ENCODE measurements around the gene ZCCHC3. TPM values are rescaled to one million over a fixed set of nuclear protein-coding genes. Genes with fewer than 3 reads are reported as not detected.
"Not testable (repeated sequence)": the region's sequence is repeated elsewhere in the genome, so short reads cannot be mapped to it uniquely, and the experiment has no call there.

Gene ZCCHC3
- total RNA-seq, 2 experiments from 2014 or later = 19.3 to 19.5 TPM

DNA sequence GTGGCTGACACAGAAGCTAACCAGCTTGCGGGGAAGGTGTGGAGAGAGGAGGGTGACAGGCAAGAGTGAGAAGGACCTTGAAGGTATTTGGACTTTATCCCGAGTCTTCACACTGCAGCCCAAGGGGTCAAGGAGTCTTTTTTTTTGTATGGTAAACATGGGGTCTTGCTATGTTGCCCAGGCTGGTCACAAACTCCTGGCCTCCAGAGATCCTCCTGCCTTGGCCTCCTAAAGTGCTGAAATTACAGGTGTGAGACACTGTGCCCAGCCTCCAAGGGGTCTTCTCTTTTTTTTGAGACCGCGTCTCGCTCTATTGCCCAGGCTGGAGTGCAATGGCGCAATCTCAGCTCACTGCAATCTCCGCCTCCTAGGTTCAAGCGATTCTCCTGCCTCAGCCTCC, 37.2 kb downstream of the ZCCHC3 start:
- Mint-ChIP-seq H3K4me1 (ENCODE audit: low read depth) (peaks cover 11% of the 10 kb centered on the region), H3K9me3 (no peaks in the 10 kb centered on the region), H3K27ac (no peak overlapping the region), H3K4me3 (no peak overlapping the region), H3K27me3 (no peaks in the 10 kb centered on the region), H3K36me3 (ENCODE audit: low read depth) (no peaks in the 10 kb centered on the region)
- TF ChIP-seq, protein P1, sequence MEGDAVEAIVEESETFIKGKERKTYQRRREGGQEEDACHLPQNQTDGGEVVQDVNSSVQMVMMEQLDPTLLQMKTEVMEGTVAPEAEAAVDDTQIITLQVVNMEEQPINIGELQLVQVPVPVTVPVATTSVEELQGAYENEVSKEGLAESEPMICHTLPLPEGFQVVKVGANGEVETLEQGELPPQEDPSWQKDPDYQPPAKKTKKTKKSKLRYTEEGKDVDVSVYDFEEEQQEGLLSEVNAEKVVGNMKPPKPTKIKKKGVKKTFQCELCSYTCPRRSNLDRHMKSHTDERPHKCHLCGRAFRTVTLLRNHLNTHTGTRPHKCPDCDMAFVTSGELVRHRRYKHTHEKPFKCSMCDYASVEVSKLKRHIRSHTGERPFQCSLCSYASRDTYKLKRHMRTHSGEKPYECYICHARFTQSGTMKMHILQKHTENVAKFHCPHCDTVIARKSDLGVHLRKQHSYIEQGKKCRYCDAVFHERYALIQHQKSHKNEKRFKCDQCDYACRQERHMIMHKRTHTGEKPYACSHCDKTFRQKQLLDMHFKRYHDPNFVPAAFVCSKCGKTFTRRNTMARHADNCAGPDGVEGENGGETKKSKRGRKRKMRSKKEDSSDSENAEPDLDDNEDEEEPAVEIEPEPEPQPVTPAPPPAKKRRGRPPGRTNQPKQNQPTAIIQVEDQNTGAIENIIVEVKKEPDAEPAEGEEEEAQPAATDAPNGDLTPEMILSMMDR (IDR thresholded peaks at IDR 0.05) = no peak
- H3K9me3 ChIP-seq (ENCODE audit: control insufficient read depth in 1 of 2, insufficient read depth in 1 of 2, low read length in 2 of 2) = no peaks in the 10 kb centered on the region
- H3K4me1 ChIP-seq (ENCODE audit: insufficient read depth, low read length) = peaks cover 3% of the 10 kb centered on the region
- CTCF ChIA-PET = no interaction called here
- ATAC-seq (ENCODE audit: poor library complexity) = no peak
- POLR2A ChIA-PET = no interaction called here
- H3K4me3 ChIP-seq (ENCODE audit: low read length) = no peak overlapping the region
- DNase-seq = no peak
- intact Hi-C loops (cut with DNase I, micrococcal nuclease) = no loop called here
- H3K27me3 ChIP-seq (ENCODE audit: control insufficient read depth in 1 of 2, insufficient read depth in 2 of 2, low read length in 2 of 2) = no peaks in the 10 kb centered on the region
- no peaks in the 10 kb centered on the region for H3K36me3 ChIP-seq (ENCODE audit: insufficient read depth, low read length)
- H3K27ac ChIP-seq (ENCODE audit: low read depth in 1 of 2, low read length in 2 of 2) = no peak overlapping the region

DNA sequence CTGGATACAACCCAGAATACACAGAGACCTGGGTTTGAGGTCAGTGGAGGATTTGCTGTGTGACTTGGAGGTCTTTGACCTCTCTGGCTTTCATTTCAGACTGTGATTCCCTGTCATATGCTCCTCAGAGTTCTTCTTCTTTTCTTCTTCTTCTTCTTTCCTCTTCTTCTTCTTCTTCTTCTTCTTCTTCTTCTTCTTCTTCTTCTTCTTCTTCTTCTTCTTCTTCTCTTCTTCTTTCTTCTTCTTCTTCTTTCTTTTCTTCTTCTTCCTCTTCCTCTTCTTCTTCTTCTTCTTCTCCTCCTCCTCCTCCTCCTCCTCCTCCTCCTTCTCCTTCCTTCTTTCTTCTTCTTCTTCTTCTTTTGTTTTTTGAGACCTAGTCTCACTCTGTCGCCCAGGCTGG, 38.7 kb downstream of the ZCCHC3 start:
- H3K27ac Mint-ChIP-seq; H3K4me3 Mint-ChIP-seq; H3K27ac ChIP-seq (ENCODE audit: low read depth in 1 of 2, low read length in 2 of 2); H3K27me3 Mint-ChIP-seq; H3K9me3 Mint-ChIP-seq; ATAC-seq (ENCODE audit: poor library complexity); H3K4me1 ChIP-seq (ENCODE audit: insufficient read depth, low read length); H3K4me1 Mint-ChIP-seq (ENCODE audit: low read depth); H3K9me3 ChIP-seq (ENCODE audit: control insufficient read depth in 1 of 2, insufficient read depth in 1 of 2, low read length in 2 of 2); H3K27me3 ChIP-seq (ENCODE audit: control insufficient read depth in 1 of 2, insufficient read depth in 2 of 2, low read length in 2 of 2); DNase-seq; H3K4me3 ChIP-seq (ENCODE audit: low read length); intact Hi-C loops (cut with DNase I, micrococcal nuclease); H3K36me3 ChIP-seq (ENCODE audit: insufficient read depth, low read length); H3K36me3 Mint-ChIP-seq (ENCODE audit: low read depth); POLR2A ChIA-PET; CTCF ChIA-PET: not testable (repeated sequence)

DNA sequence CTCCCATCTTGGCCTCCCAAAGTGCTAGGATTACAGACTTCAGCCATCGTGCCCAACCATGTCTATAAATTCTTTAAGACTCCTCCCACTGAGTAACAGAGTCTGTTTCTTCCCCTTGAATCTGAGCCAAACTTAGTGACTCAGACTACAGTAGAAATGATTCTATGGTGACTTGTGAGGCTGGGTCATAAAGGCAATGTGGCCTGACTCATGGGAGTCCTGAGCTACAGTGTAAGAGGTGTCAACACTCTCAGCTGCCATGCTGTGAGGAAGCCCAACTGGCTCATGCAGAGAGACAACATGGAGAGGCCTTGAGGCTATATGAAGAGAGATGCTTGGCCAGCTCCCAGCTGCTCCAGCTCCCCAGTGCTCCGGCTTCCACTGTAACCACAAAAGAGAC, 44.3 kb downstream of the ZCCHC3 start:
- no peaks in the 10 kb centered on the region for H3K36me3 Mint-ChIP-seq (ENCODE audit: low read depth)
- intact Hi-C loops (cut with DNase I, micrococcal nuclease) = no loop called here
- no peak for ATAC-seq (ENCODE audit: poor library complexity)
- H3K27me3 ChIP-seq (ENCODE audit: control insufficient read depth in 1 of 2, insufficient read depth in 2 of 2, low read length in 2 of 2) = no peaks in the 10 kb centered on the region
- DNase-seq = no peak
- no peak overlapping the region for H3K27ac Mint-ChIP-seq
- H3K4me1 Mint-ChIP-seq (ENCODE audit: low read depth) = peaks cover 7% of the 10 kb centered on the region
- peaks cover 4% of the 10 kb centered on the region for H3K4me1 ChIP-seq (ENCODE audit: insufficient read depth, low read length)
- no peaks in the 10 kb centered on the region for H3K27me3 Mint-ChIP-seq
- no peak overlapping the region for H3K4me3 Mint-ChIP-seq
- ChIA-PET CTCF (no interaction called here), POLR2A (no interaction called here)
- no peak overlapping the region for H3K27ac ChIP-seq (ENCODE audit: low read depth in 1 of 2, low read length in 2 of 2)
- H3K9me3 Mint-ChIP-seq = no peaks in the 10 kb centered on the region
- no peaks in the 10 kb centered on the region for H3K36me3 ChIP-seq (ENCODE audit: insufficient read depth, low read length)
- H3K9me3 ChIP-seq (ENCODE audit: control insufficient read depth in 1 of 2, insufficient read depth in 1 of 2, low read length in 2 of 2) = peaks cover 0 to 8% of the 10 kb centered on the region in 2 experiments
- TF ChIP-seq, protein P1 (IDR thresholded peaks at IDR 0.05) = no peak
- H3K4me3 ChIP-seq (ENCODE audit: low read length) = no peak overlapping the region

DNA sequence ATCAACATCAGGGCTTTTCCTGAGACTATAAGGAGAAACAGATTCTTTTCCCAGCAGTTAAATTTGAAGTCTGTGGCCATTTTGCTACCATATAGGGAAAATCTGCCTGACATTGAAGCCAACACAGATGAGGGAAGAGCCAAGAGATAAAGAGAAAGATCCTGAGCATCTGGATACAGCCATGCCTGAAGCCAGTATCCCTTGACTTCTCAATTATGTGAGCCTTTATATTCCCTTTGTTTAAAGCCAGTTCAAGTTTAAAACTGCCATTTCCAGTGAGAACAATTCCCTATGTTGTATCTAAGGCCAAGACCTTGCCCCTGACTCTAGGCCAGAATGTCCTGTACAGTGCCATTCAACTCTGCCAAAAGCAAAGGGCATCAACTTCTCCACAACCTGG, 45.7 kb downstream of the ZCCHC3 start:
- CTCF ChIA-PET = no interaction called here
- Mint-ChIP-seq H3K9me3 (no peaks in the 10 kb centered on the region), H3K27me3 (no peaks in the 10 kb centered on the region), H3K36me3 (ENCODE audit: low read depth) (peaks cover 1% of the 10 kb centered on the region), H3K4me3 (no peak overlapping the region), H3K4me1 (ENCODE audit: low read depth) (peaks cover 9% of the 10 kb centered on the region), H3K27ac (no peak overlapping the region)
- H3K4me3 ChIP-seq (ENCODE audit: low read length) = no peak overlapping the region
- H3K27me3 ChIP-seq (ENCODE audit: control insufficient read depth in 1 of 2, insufficient read depth in 2 of 2, low read length in 2 of 2) = no peaks in the 10 kb centered on the region
- peaks cover 17% of the 10 kb centered on the region for H3K4me1 ChIP-seq (ENCODE audit: insufficient read depth, low read length)
- H3K9me3 ChIP-seq (ENCODE audit: control insufficient read depth in 1 of 2, insufficient read depth in 1 of 2, low read length in 2 of 2) = peaks cover 0 to 8% of the 10 kb centered on the region in 2 experiments
- DNase-seq (no peak), ATAC-seq (ENCODE audit: poor library complexity) (no peak)
- POLR2A ChIA-PET = no interaction called here
- intact Hi-C loops (cut with DNase I, micrococcal nuclease) = no loop called here
- H3K36me3 ChIP-seq (ENCODE audit: insufficient read depth, low read length) = no peaks in the 10 kb centered on the region
- H3K27ac ChIP-seq (ENCODE audit: low read depth in 1 of 2, low read length in 2 of 2) = no peak overlapping the region
- TF ChIP-seq, protein P1 (IDR thresholded peaks at IDR 0.05) = no peak
